Testis (tissue), 3 donors: Measurements from ENCODE around the gene CALR3. TPM values are rescaled to one million over a fixed set of nuclear protein-coding genes. Genes with fewer than 3 reads are reported as not detected.
A peak's percentile ranks its signal among the peaks of the same experiment; 100 is the strongest.

Experiments used
- DNase-seq: peaks from one replicate; pipeline ENCODE4 v3.0.0-alpha.2; 2019
- H3K27ac ChIP-seq, 2 donors: fragments of 200-600 bp; sonication (generic); one replicate each; pipeline ENCODE4 v1.5.1; 2019
- H3K27me3 ChIP-seq: fragments of 200-600 bp; sonication (generic); one replicate; pipeline ENCODE4 v1.5.1; 2019
- H3K36me3 ChIP-seq: fragments of 200-600 bp; sonication (generic); one replicate; pipeline ENCODE4 v1.5.1; 2017; ENCODE audit warnings: low read depth; ENCODE audit errors: missing control alignments
- H3K4me1 ChIP-seq: fragments of 200-600 bp; sonication (generic); one replicate; pipeline ENCODE4 v1.5.1; 2019
- H3K4me3 ChIP-seq, 2 donors: fragments of 200-600 bp; sonication (generic); one replicate each; pipeline ENCODE4 v1.5.1; 2017 to 2019
- H3K9me3 ChIP-seq: fragments of 200-600 bp; sonication (generic); one replicate; pipeline ENCODE4 v1.5.1; 2017
- CTCF ChIP-seq, 3 experiments: fragments of 450-650 bp in 2 of 3; fragments of 200-600 bp in 1 of 3; sonication (generic) in 1 of 3; IDR thresholded peaks; one replicate each; pipeline ENCODE4 v1.5.1; 2016 to 2019; ENCODE audit warnings: antibody characterized with exemption in 3 of 3, mild to moderate bottlenecking in 2 of 3, moderate library complexity in 1 of 3
- POLR2A ChIP-seq: fragments of 450-650 bp; IDR thresholded peaks from one replicate; pipeline ENCODE4 v1.6.1; 2017; ENCODE audit warnings: antibody characterized with exemption, mild to moderate bottlenecking, moderate library complexity
- WGBS, 2 donors: methylation state at CpG; one replicate each; pipeline ENCODE4 v1.1.5; 2018; 5-methylcytosine and 5-hydroxymethylcytosine counted together
- intact Hi-C: fragments of 100-400 bp; cut with DNase I; formaldehyde crosslinking; loops from one replicate; pipeline ENCODE4 v1.15.1; 2023; ENCODE audit warnings: low total_unique reads
- polyA plus RNA-seq: library from polyadenylated mRNA; stranded (reverse); fragments of 350-450 nt; fragmentation: Illumina TruSeq; extraction: RNeasy Lipid Tissue Mini Kit (QIAGEN cat#74804); gene quantifications from one replicate; pipeline ENCODE4 v1.2.3, GENCODE V29; 2014; ENCODE audit warnings: low read depth, low replicate concordance; ENCODE audit not compliant: insufficient read depth
- total RNA-seq, 2 donors: library from RNA; depleted of rRNA; stranded (reverse); fragments of >200 nt; gene quantifications; one replicate each; pipeline ENCODE4 v1.2.3, GENCODE V29; 2016

The CALR3 gene
- total and polyA plus RNA-seq, 3 donors from 2014 or later = 40.6 to 102 (median 75.7) TPM

GRCh38 chr19:16525751-16526481 is 29.9 kb upstream of the CALR3 start:
- Histone ChIP-seq H3K36me3 (no peaks in the 10 kb centered on the region), H3K4me3 (peak overlapping the region in 1 of 2 donors; percentile 39), H3K27ac (no peak overlapping the region), H3K4me1 (no peaks in the 10 kb centered on the region), H3K9me3 (no peaks in the 10 kb centered on the region), H3K27me3 (no peaks in the 10 kb centered on the region)
- DNase-seq = no peak
- WGBS, 2 donors = 75 to 84% methylated on average over 22 to 29 of the region's 29 CpGs
- intact Hi-C loops = no loop called here
- no peak for TF ChIP-seq CTCF (IDR thresholded peaks at IDR 0.05)
- no peak for TF ChIP-seq POLR2A

- DNase-seq = peak; percentile 43
- intact Hi-C loops = no loop called here
- Histone ChIP-seq H3K27ac (no peak overlapping the region), H3K9me3 (no peaks in the 10 kb centered on the region), H3K36me3 (no peaks in the 10 kb centered on the region), H3K4me1 (peaks cover 2% of the 10 kb centered on the region), H3K4me3 (peak overlapping the region in 1 of 2 donors; percentile 39), H3K27me3 (no peaks in the 10 kb centered on the region)
- TF ChIP-seq CTCF (IDR thresholded peaks at IDR 0.05) = no peak
- no peak for TF ChIP-seq POLR2A
- 83 to 89% methylated on average over 15 to 54 of the region's 54 CpGs for WGBS, 2 donors
Observed at GRCh38 chr19:16524991-16525734, 29.2 kb upstream of the CALR3 start.

GRCh38 chr19:16522559-16523377 is 26.8 kb upstream of the CALR3 start:
- intact Hi-C loops = no loop called here
- no peak for DNase-seq
- 95 to 96% methylated on average over 8 to 25 of the region's 25 CpGs for whole genome bisulfite sequencing, 2 donors
- H3K36me3 ChIP-seq = no peaks in the 10 kb centered on the region
- no peak for TF ChIP-seq POLR2A
- TF ChIP-seq CTCF (IDR thresholded peaks at IDR 0.05) = no peak
- no peaks in the 10 kb centered on the region for H3K9me3 ChIP-seq
- H3K27me3 ChIP-seq = no peaks in the 10 kb centered on the region
- H3K4me3 ChIP-seq = no peak overlapping the region
- H3K4me1 ChIP-seq = peaks cover 5% of the 10 kb centered on the region
- no peak overlapping the region for H3K27ac ChIP-seq

GRCh38 chr19:16521715-16522289 is 25.8 kb upstream of the CALR3 start:
- intact Hi-C loops = no loop called here
- H3K9me3 ChIP-seq = no peaks in the 10 kb centered on the region
- WGBS, 2 donors = 92 to 94% methylated on average over 10 of the region's 10 CpGs
- DNase-seq = no peak
- peaks cover 5% of the 10 kb centered on the region for H3K4me1 ChIP-seq
- H3K36me3 ChIP-seq = no peaks in the 10 kb centered on the region
- H3K27me3 ChIP-seq = no peaks in the 10 kb centered on the region
- no peak overlapping the region for H3K27ac ChIP-seq
- TF ChIP-seq POLR2A (no peak), CTCF (IDR thresholded peaks at IDR 0.05) (no peak)
- H3K4me3 ChIP-seq = no peak overlapping the region
